RWPE2 (cell line): Measurements from ENCODE around the gene SUCNR1.
"Not testable (repeated sequence)": the region's sequence is repeated elsewhere in the genome, so short reads cannot be mapped to it uniquely, and the experiment has no call there.

Experiments used
- ATAC-seq: fragments of 200-7000 bp; cut with Tn5 transposase; 3 replicates; pipeline ENCODE4 v1.9.1; 2021; ENCODE audit warnings: low read depth
- DNase-seq: peaks from one replicate; pipeline ENCODE4 v3.0.0-alpha.2; 2020; ENCODE audit warnings: low spot score
- H3K27ac ChIP-seq: fragments of 450-650 bp; 2 replicates; pipeline ENCODE4 v1.5.1; 2017; ENCODE audit warnings: mild to moderate bottlenecking; ENCODE audit not compliant: poor library complexity, severe bottlenecking
- H3K27me3 ChIP-seq: fragments of 250-450 bp; sonication (Bioruptor Pico); 2 replicates; pipeline ENCODE4 v1.5.1; 2021; ENCODE audit warnings: mild to moderate bottlenecking, moderate library complexity; ENCODE audit not compliant: insufficient read depth, poor library complexity, severe bottlenecking
- H3K36me3 ChIP-seq: fragments of 250-450 bp; sonication (Bioruptor Pico); 2 replicates; pipeline ENCODE4 v1.5.1; 2020; ENCODE audit warnings: low read depth, mild to moderate bottlenecking, moderate library complexity
- H3K4me1 ChIP-seq: fragments of 250-450 bp; sonication (Bioruptor Pico); 2 replicates; pipeline ENCODE4 v1.5.1; 2021; ENCODE audit warnings: mild to moderate bottlenecking, moderate library complexity; ENCODE audit not compliant: insufficient read depth, poor library complexity, severe bottlenecking
- H3K4me3 ChIP-seq: fragments of 250-450 bp; sonication (Bioruptor Pico); 2 replicates; pipeline ENCODE4 v1.5.1; 2021; ENCODE audit warnings: mild to moderate bottlenecking, moderate library complexity; ENCODE audit not compliant: severe bottlenecking
- H3K9me3 ChIP-seq: fragments of 250-450 bp; sonication (Bioruptor Pico); 2 replicates; pipeline ENCODE4 v1.5.1; 2021; ENCODE audit warnings: mild to moderate bottlenecking, moderate library complexity; ENCODE audit not compliant: severe bottlenecking
- TF ChIP-seq, protein P1 (sequence below): fragments of 450-650 bp; IDR thresholded peaks from one replicate; pipeline ENCODE4 v1.5.1; 2017; ENCODE audit warnings: mild to moderate bottlenecking, moderate library complexity; ENCODE audit not compliant: poor library complexity, severe bottlenecking

The SUCNR1 gene

DNA sequence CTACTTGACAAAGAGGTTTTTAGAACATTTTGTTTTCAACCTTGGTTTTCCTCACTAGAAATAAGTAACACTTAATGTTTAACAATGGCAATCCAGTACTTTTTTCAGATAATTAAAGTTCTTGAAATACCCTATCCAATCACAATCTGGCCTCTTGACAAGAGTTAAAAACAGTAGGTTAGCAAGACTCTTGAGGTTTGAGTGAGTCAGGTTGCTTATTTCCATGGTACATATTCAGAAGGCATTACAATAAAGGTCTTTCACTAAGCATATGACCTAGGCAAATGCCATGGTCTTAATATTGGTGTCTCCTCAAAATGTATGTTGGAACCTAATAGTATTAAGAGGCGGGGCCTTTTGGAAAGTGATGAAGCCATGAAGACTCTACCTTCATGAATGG is 5.6 kb downstream of the SUCNR1 start:
- Histone ChIP-seq H3K27me3 (no peaks in the 10 kb centered on the region), H3K4me1 (no peaks in the 10 kb centered on the region), H3K27ac (no peak overlapping the region), H3K4me3 (no peak overlapping the region), H3K9me3 (no peaks in the 10 kb centered on the region), H3K36me3 (no peaks in the 10 kb centered on the region)
- ATAC-seq (no peak), DNase-seq (no peak)
- TF ChIP-seq, protein P1, sequence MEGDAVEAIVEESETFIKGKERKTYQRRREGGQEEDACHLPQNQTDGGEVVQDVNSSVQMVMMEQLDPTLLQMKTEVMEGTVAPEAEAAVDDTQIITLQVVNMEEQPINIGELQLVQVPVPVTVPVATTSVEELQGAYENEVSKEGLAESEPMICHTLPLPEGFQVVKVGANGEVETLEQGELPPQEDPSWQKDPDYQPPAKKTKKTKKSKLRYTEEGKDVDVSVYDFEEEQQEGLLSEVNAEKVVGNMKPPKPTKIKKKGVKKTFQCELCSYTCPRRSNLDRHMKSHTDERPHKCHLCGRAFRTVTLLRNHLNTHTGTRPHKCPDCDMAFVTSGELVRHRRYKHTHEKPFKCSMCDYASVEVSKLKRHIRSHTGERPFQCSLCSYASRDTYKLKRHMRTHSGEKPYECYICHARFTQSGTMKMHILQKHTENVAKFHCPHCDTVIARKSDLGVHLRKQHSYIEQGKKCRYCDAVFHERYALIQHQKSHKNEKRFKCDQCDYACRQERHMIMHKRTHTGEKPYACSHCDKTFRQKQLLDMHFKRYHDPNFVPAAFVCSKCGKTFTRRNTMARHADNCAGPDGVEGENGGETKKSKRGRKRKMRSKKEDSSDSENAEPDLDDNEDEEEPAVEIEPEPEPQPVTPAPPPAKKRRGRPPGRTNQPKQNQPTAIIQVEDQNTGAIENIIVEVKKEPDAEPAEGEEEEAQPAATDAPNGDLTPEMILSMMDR, result no peak

DNA sequence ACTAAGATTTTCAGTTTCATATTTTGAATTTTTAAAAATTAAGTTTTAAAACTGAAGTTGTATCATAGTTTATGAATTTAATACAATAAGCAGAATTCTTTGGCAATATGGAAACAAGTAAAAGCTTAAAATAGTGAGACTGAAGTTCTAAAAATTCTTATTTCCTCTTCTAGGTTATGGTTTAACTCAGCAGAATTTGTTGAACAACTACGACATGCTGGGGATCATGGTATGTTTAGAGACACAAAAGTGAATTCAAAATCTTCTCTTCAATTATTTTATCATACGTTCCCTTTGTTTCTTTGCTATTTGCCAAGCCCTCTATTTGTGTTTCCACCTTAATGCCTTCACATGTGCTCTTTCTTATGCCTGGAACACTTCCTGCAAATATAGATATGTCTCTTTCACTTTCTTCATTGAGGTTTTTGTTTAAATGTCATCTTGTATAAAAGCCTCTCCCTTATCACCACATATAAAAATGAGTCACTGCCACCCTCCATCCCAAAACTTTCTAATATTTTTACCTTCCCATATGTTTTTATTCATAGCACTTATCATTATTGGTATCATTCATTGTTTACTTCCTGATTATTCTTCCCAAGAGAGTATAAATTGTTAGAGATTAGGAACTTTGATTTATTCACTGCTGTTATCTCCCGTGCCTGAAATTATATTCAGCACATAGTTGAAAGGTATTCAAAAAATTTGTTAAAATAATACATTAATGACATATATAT is 6.4 kb downstream of the SUCNR1 start:
- Histone ChIP-seq H3K36me3 (no peaks in the 10 kb centered on the region), H3K27me3 (no peaks in the 10 kb centered on the region), H3K4me1 (no peaks in the 10 kb centered on the region), H3K27ac (no peak overlapping the region), H3K9me3 (no peaks in the 10 kb centered on the region), H3K4me3 (no peak overlapping the region)
- DNase-seq, result no peak
- ATAC-seq, result no peak
- TF ChIP-seq, protein P1, result no peak

DNA sequence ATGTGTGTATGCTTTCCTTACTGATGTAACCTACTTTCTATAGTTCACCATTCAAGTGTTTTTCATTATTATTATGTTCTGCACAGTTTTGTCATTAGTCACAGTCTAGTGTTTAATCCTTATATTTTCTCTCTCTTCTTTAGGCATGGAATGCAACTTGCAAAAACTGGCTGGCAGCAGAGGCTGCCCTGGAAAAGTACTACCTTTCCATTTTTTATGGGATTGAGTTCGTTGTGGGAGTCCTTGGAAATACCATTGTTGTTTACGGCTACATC is 6.9 kb downstream of the SUCNR1 start:
- H3K27me3 ChIP-seq, result no peaks in the 10 kb centered on the region
- DNase-seq, result no peak
- H3K36me3 ChIP-seq, result no peaks in the 10 kb centered on the region
- no peak overlapping the region for H3K27ac ChIP-seq
- no peaks in the 10 kb centered on the region for H3K9me3 ChIP-seq
- H3K4me1 ChIP-seq, result no peaks in the 10 kb centered on the region
- TF ChIP-seq, protein P1, result no peak
- ATAC-seq, result no peak
- H3K4me3 ChIP-seq, result no peak overlapping the region

DNA sequence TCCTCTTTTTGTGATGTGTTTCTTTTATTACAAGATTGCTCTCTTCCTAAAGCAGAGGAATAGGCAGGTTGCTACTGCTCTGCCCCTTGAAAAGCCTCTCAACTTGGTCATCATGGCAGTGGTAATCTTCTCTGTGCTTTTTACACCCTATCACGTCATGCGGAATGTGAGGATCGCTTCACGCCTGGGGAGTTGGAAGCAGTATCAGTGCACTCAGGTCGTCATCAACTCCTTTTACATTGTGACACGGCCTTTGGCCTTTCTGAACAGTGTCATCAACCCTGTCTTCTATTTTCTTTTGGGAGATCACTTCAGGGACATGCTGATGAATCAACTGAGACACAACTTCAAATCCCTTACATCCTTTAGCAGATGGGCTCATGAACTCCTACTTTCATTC is 7.7 kb downstream of the SUCNR1 start:
- TF ChIP-seq, protein P1, result no peak
- DNase-seq, result no peak
- no peak for ATAC-seq
- Histone ChIP-seq H3K36me3 (no peaks in the 10 kb centered on the region), H3K9me3 (no peaks in the 10 kb centered on the region), H3K27ac (no peak overlapping the region), H3K4me1 (no peaks in the 10 kb centered on the region), H3K27me3 (no peaks in the 10 kb centered on the region), H3K4me3 (no peak overlapping the region)

DNA sequence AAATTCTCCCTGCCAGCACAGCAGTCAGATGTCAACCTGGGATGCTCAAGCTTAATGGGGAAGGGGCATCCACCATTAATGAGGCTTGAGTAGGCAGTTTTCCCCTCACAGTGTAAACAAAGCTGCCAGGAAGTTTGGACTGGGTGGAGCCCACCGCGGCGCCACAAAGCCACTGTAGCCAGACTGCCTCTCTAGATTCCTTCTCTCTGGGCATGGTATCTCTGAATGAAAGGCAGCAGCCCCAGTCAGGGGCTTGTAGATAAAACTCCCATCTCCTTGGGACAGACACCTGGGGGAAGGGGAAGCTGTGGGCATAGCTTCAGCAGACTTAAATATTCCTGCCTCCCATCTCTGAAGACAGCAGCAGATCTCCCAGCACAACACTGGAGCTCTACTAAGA is 12.0 kb downstream of the SUCNR1 start:
- ATAC-seq, H3K4me1 ChIP-seq, H3K4me3 ChIP-seq, H3K27me3 ChIP-seq, H3K9me3 ChIP-seq, H3K27ac ChIP-seq, DNase-seq, H3K36me3 ChIP-seq: not testable (repeated sequence)

DNA sequence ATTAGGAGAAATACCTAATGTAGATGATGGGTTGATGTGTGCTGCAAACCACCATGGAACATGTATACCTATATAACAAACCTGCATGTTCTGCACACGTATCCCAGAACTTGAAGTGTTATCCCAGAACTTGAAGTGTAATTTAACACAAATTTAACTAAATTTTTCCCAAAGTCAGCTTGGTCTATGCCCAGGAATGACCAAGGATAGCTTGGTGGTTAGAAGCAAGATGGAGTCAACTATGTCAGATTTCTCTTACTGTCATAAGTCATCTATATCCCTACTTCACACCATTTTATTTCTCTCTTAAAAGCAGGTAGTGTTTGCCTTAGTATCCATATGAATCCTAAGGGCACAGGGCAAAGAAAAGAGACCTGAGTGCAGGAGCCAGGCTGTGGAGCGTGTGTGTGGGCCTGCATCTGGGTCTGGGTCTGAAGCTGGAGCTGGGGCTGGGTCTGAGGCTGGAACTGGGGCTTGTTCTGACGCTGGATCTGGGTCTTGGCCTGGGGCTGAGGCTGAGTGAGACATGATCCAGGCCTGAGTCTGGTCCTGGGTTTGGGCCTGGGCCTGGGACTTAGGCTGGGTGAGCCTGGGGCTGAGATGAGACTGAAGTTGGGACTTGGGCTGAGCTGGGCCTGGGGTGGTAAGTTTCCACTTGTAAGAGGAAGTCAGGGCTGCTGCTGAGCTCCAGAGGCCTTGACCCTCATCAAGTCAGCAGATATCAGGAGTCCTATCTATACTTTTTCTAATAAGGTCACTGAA is 14.2 kb downstream of the SUCNR1 start:
- peaks cover 13% of the 10 kb centered on the region for H3K4me1 ChIP-seq
- not testable (repeated sequence) for DNase-seq, H3K4me3 ChIP-seq, ATAC-seq, H3K36me3 ChIP-seq, H3K27ac ChIP-seq, H3K9me3 ChIP-seq, H3K27me3 ChIP-seq
